CD4-positive, alpha-beta T cell (primary cell): ENCODE measurements around the gene BBS1. TPM values are rescaled to one million over a fixed set of nuclear protein-coding genes. Genes with fewer than 3 reads are reported as not detected.

ENCODE experiments used
- ATAC-seq: fragments of 200-7000 bp; cut with Tn5 transposase; one replicate; pipeline ENCODE4 v1.10.0; 2022; ENCODE audit warnings: mild to moderate bottlenecking; ENCODE audit not compliant: poor library complexity
- CTCF ChIA-PET: fragments of 350-600 bp; sonication (Branson Sonifier 250); formaldehyde crosslinking; loops from one replicate; lab custom pipeline; 2021; ENCODE audit warnings: antibody characterized with exemption, inconsistent platforms; lab: Charles Lee
- POLR2A ChIA-PET: fragments of 350-600 bp; sonication (Branson Sonifier 250); formaldehyde crosslinking; loops from one replicate; lab custom pipeline; 2021; ENCODE audit warnings: antibody characterized with exemption, inconsistent platforms; lab: Charles Lee
- DNase-seq, 14 experiments: peaks; one replicate each; pipeline ENCODE4 v3.0.0-alpha.2; 2013 to 2020; ENCODE audit warnings: mixed read lengths in 2 of 14
- H3K27ac ChIP-seq, 2 donors: one replicate each; pipeline versions ENCODE4 v1.5.1 to v1.7.0; 2013; ENCODE audit warnings: low read length in 2 of 2, low read depth in 1 of 2, mild to moderate bottlenecking in 1 of 2
- H3K27me3 ChIP-seq, 2 experiments: 1 replicate in 1 of 2; 2 replicates in 1 of 2; pipeline versions ENCODE4 v1.6.1 to v1.7.0; 2013; ENCODE audit warnings: low read length in 2 of 2, control low read depth in 1 of 2, mild to moderate bottlenecking in 1 of 2, moderate library complexity in 1 of 2; ENCODE audit not compliant: insufficient read depth in 2 of 2, control insufficient read depth in 1 of 2
- H3K36me3 ChIP-seq: one replicate; pipeline ENCODE4 v1.6.1; 2013; ENCODE audit warnings: low read length, control low read depth; ENCODE audit not compliant: insufficient read depth
- H3K4me1 ChIP-seq: one replicate; pipeline ENCODE4 v1.6.1; 2013; ENCODE audit warnings: low read length, control low read depth; ENCODE audit not compliant: insufficient read depth
- H3K4me3 ChIP-seq: one replicate; pipeline ENCODE4 v1.5.1; 2013; ENCODE audit warnings: mild to moderate bottlenecking, low read length, moderate library complexity
- H3K9me3 ChIP-seq, 2 experiments: 1 replicate in 1 of 2; 2 replicates in 1 of 2; pipeline versions ENCODE4 v1.6.1 to v1.7.0; 2013; ENCODE audit warnings: low read length in 2 of 2, mild to moderate bottlenecking in 2 of 2, control low read depth in 1 of 2, moderate library complexity in 1 of 2; ENCODE audit not compliant: control insufficient read depth in 1 of 2, insufficient read depth in 1 of 2
- H3K27ac Mint-ChIP-seq: one replicate; pipeline ENCODE4 v1.8.0; 2020; ENCODE audit warnings: mixed read lengths
- H3K27me3 Mint-ChIP-seq: one replicate; pipeline ENCODE4 v1.8.0; 2021; ENCODE audit warnings: mixed read lengths
- H3K36me3 Mint-ChIP-seq: one replicate; pipeline ENCODE4 v1.8.0; 2021; ENCODE audit warnings: low read depth, mixed read lengths
- H3K4me1 Mint-ChIP-seq: one replicate; pipeline ENCODE4 v1.8.0; 2021; ENCODE audit warnings: low read depth, mixed read lengths
- H3K4me3 Mint-ChIP-seq: one replicate; pipeline ENCODE4 v1.8.0; 2020; ENCODE audit warnings: mild to moderate bottlenecking, mixed read lengths
- H3K9me3 Mint-ChIP-seq: one replicate; pipeline ENCODE4 v1.8.0; 2020; ENCODE audit warnings: mixed read lengths
- CTCF ChIP-seq: fragments of 200-600 bp; IDR thresholded peaks from one replicate; pipeline ENCODE4 v1.8.0; 2022; ENCODE audit warnings: antibody characterized with exemption, mild to moderate bottlenecking
- intact Hi-C, 2 experiments: fragments of 100-400 bp; cut with DNase I in 1 of 2; cut with micrococcal nuclease in 1 of 2; formaldehyde crosslinking; loops; one replicate each; pipeline versions ENCODE4 v1.15.1 to v1.9.0; 2023 to 2025; cut with DNase I, micrococcal nuclease
- total RNA-seq, 174 experiments: library from RNA in 2 of 174; stranded (reverse) in 2 of 174; gene quantifications; one replicate each; pipeline ENCODE4 v1.2.3 and lab custom pipeline; 2021 to 2026

Gene BBS1
- total RNA-seq, 2 experiments from 2014 or later = 11.7 to 11.9 TPM

DNA sequence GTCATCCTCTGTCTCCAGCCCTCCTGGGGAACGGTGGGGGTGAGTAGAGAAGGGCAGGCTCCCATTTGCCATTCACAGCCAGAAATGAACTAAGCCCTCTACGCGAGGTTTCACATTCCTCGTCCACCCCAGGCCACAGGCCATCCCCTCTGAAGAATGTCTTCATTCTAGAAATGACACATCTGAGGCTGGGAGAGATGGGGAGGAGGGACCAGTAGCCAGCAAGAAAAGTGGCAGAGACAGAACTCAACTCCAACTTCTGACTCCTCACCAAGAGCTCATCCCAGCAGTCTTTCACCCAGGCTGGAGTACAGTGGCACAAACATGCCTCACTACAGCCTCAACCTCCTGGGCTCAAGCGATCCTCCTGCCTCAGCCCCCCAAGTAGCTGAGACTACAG, 54.5 kb downstream of the BBS1 start:
- Mint-ChIP-seq H3K4me1 (no peaks in the 10 kb centered on the region), H3K27ac (no peak overlapping the region), H3K4me3 (no peak overlapping the region), H3K36me3 (no peaks in the 10 kb centered on the region), H3K27me3 (no peaks in the 10 kb centered on the region), H3K9me3 (no peaks in the 10 kb centered on the region)
- no peaks in the 10 kb centered on the region for H3K9me3 ChIP-seq
- no peak for TF ChIP-seq CTCF
- ChIA-PET CTCF (no interaction called here), POLR2A (no interaction called here)
- ATAC-seq (no peak), DNase-seq (no peak)
- no peaks in the 10 kb centered on the region for H3K36me3 ChIP-seq
- H3K27ac ChIP-seq = no peak overlapping the region
- no peak overlapping the region for H3K4me3 ChIP-seq
- peaks cover 12% of the 10 kb centered on the region for H3K4me1 ChIP-seq
- intact Hi-C loops = no loop called here
- no peaks in the 10 kb centered on the region for H3K27me3 ChIP-seq

GRCh38 chr11:66566221-66566620, 55.8 kb downstream of the BBS1 start:
- no peak for DNase-seq
- POLR2A ChIA-PET = no interaction called here
- H3K4me3 Mint-ChIP-seq = peak overlapping the region; percentile 76
- Histone ChIP-seq H3K27ac (no peak overlapping the region), H3K4me1 (peaks cover 12% of the 10 kb centered on the region), H3K27me3 (no peaks in the 10 kb centered on the region), H3K36me3 (no peaks in the 10 kb centered on the region), H3K4me3 (no peak overlapping the region), H3K9me3 (no peaks in the 10 kb centered on the region)
- no peak overlapping the region for H3K27ac Mint-ChIP-seq
- peaks cover 7% of the 10 kb centered on the region for H3K27me3 Mint-ChIP-seq
- H3K36me3 Mint-ChIP-seq = no peaks in the 10 kb centered on the region
- no peak for TF ChIP-seq CTCF
- no peaks in the 10 kb centered on the region for H3K4me1 Mint-ChIP-seq
- ATAC-seq = no peak
- intact Hi-C loops = no loop called here
- CTCF ChIA-PET = no interaction called here
- H3K9me3 Mint-ChIP-seq = no peaks in the 10 kb centered on the region

- H3K4me1 ChIP-seq = peaks cover 12% of the 10 kb centered on the region
- no peaks in the 10 kb centered on the region for H3K36me3 ChIP-seq
- peak overlapping the region; percentile 77 for H3K4me3 Mint-ChIP-seq
- TF ChIP-seq CTCF = no peak
- POLR2A ChIA-PET = interaction anchor here (0.7 to 3.6 kb wide), 5 partner anchors 22 to 275 kb away, joined by 3 to 35 read pairs (median 17); partner anchors contain the start of genes ACTN3, PELI3, RBM4 and RBM4B
- no peaks in the 10 kb centered on the region for H3K9me3 ChIP-seq
- H3K4me1 Mint-ChIP-seq = no peaks in the 10 kb centered on the region
- DNase-seq (no peak), ATAC-seq (no peak)
- no peaks in the 10 kb centered on the region for H3K9me3 Mint-ChIP-seq
- H3K27ac Mint-ChIP-seq = no peak overlapping the region
- CTCF ChIA-PET = no interaction called here
- peaks cover 7% of the 10 kb centered on the region for H3K27me3 Mint-ChIP-seq
- no peak overlapping the region for H3K27ac ChIP-seq
- H3K4me3 ChIP-seq = peak overlapping the region; percentile 41
- no peaks in the 10 kb centered on the region for H3K36me3 Mint-ChIP-seq
- H3K27me3 ChIP-seq = no peaks in the 10 kb centered on the region
- intact Hi-C loops = no loop called here
Measured at GRCh38 chr11:66567787-66568123, 57.3 kb downstream of the BBS1 start.
